ENCODE data around the gene LRIT3. TPM values are rescaled to one million over a fixed set of nuclear protein-coding genes. Genes with fewer than 3 reads are reported as not detected.

Gene LRIT3
- total RNA-seq, 1 experiment from 2014 or later = 0.26 TPM

DNA sequence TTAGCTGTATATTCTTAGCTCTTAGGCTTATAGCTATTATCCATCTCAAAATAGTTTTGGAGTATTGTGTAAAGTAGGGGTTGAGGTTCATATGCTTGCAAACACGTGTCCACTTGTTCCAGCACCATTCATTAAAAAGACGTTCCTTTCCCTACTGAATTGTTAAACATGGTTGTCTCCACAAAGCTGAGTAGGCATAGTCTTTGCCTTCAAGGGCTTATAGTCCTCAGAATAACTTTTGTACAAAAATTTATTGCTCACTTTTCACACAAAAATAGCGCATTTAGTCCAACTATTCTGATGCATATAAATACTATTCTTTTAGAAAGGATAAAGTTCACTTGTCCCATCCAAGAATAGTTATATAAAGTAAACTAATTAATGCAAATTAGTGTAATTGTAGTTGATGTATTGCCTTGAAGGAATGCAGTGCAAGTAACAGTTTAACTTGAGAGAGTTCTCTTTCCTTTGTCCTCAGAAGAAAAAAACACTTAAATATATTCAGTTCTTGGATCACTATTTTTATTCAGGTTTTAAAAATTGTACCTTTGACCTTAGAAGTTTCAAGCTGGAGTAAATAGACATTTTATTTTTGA is 14.1 kb downstream of the LRIT3 start:
- intact Hi-C loops (cut with micrococcal nuclease; ENCODE audit: unreplicated experiment) = no loop called here
- Histone ChIP-seq H3K4me3 (ENCODE audit: low read depth, low read length, poor library complexity, severe bottlenecking) (no peak overlapping the region), H3K4me1 (ENCODE audit: insufficient read depth, low read length, poor library complexity, severe bottlenecking) (no peaks in the 10 kb centered on the region), H3K27ac (ENCODE audit: low read depth, low read length, poor library complexity, severe bottlenecking) (no peak overlapping the region), H3K9me3 (ENCODE audit: low read depth, low read length, poor library complexity, severe bottlenecking) (peaks cover 11% of the 10 kb centered on the region), H3K27me3 (replicated peaks; ENCODE audit: insufficient read depth, low read depth, low read length, poor library complexity) (no peaks in the 10 kb centered on the region), H3K36me3 (ENCODE audit: insufficient read depth, low read length, poor library complexity, severe bottlenecking) (no peaks in the 10 kb centered on the region)
- POLR2A ChIA-PET (ENCODE audit: low non-redundant PET) = no interaction called here
- no TSS peak for BruUV-seq (replicated peaks)
- no peak for TF ChIP-seq EZH2 (IDR thresholded peaks at IDR 0.05; ENCODE audit: borderline replicate concordance, low read depth, low read length, poor library complexity, severe bottlenecking)
- TF ChIP-seq, protein P1, sequence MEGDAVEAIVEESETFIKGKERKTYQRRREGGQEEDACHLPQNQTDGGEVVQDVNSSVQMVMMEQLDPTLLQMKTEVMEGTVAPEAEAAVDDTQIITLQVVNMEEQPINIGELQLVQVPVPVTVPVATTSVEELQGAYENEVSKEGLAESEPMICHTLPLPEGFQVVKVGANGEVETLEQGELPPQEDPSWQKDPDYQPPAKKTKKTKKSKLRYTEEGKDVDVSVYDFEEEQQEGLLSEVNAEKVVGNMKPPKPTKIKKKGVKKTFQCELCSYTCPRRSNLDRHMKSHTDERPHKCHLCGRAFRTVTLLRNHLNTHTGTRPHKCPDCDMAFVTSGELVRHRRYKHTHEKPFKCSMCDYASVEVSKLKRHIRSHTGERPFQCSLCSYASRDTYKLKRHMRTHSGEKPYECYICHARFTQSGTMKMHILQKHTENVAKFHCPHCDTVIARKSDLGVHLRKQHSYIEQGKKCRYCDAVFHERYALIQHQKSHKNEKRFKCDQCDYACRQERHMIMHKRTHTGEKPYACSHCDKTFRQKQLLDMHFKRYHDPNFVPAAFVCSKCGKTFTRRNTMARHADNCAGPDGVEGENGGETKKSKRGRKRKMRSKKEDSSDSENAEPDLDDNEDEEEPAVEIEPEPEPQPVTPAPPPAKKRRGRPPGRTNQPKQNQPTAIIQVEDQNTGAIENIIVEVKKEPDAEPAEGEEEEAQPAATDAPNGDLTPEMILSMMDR (conservative IDR thresholded peaks at IDR 0.05; ENCODE audit: low read depth, low read length) = no peak
- CTCF ChIA-PET = no interaction called here
- DNase-seq (ENCODE audit: low spot score) = no peak

DNA sequence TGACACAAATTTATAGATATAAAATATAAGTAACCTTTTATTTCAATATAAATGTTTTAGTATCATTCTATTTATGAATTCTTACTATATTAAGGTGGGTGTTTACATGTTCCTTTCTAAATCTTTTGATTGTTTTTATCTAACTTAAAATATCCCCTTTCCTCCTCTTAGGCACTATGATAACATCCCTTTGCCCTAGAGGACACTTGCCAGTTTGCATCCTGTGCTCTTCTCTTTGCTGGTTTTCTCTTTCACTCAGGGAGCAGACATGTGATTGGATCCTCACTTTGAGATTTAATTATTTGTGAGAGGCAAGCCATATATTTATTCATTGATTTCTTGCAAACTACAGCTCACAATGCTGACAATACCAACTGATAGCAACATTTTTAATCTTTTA is 16.2 kb downstream of the LRIT3 start:
- intact Hi-C loops (cut with micrococcal nuclease; ENCODE audit: unreplicated experiment) = no loop called here
- TF ChIP-seq EZH2 (IDR thresholded peaks at IDR 0.05; ENCODE audit: borderline replicate concordance, low read depth, low read length, poor library complexity, severe bottlenecking) = no peak
- TF ChIP-seq, protein P1 (conservative IDR thresholded peaks at IDR 0.05; ENCODE audit: low read depth, low read length) = no peak
- Histone ChIP-seq H3K9me3 (ENCODE audit: low read depth, low read length, poor library complexity, severe bottlenecking) (peaks cover 11% of the 10 kb centered on the region), H3K4me3 (ENCODE audit: low read depth, low read length, poor library complexity, severe bottlenecking) (no peak overlapping the region), H3K36me3 (ENCODE audit: insufficient read depth, low read length, poor library complexity, severe bottlenecking) (no peaks in the 10 kb centered on the region), H3K27ac (ENCODE audit: low read depth, low read length, poor library complexity, severe bottlenecking) (no peak overlapping the region), H3K27me3 (replicated peaks; ENCODE audit: insufficient read depth, low read depth, low read length, poor library complexity) (no peaks in the 10 kb centered on the region), H3K4me1 (ENCODE audit: insufficient read depth, low read length, poor library complexity, severe bottlenecking) (no peaks in the 10 kb centered on the region)
- CTCF ChIA-PET = no interaction called here
- POLR2A ChIA-PET (ENCODE audit: low non-redundant PET) = no interaction called here
- DNase-seq (ENCODE audit: low spot score) = no peak
- no TSS peak for BruUV-seq (replicated peaks)

DNA sequence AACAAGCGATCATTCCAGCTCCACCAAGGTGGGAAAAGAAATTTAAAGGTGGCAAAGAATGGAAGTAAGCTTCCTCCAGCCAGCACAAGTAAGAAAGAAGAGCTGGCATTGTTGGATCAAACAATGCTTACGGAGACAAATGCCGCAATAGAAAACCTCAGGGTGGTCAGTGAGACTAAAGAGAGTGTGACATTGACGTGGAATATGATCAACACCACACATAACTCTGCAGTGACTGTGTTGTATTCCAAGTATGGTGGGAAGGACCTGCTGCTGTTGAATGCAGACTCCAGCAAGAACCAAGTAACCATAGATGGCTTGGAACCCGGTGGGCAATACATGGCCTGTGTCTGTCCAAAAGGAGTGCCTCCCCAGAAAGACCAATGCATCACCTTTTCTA is 22.2 kb downstream of the LRIT3 start:
- Histone ChIP-seq H3K4me1 (ENCODE audit: insufficient read depth, low read length, poor library complexity, severe bottlenecking) (no peaks in the 10 kb centered on the region), H3K27ac (ENCODE audit: low read depth, low read length, poor library complexity, severe bottlenecking) (no peak overlapping the region), H3K36me3 (ENCODE audit: insufficient read depth, low read length, poor library complexity, severe bottlenecking) (no peaks in the 10 kb centered on the region), H3K4me3 (ENCODE audit: low read depth, low read length, poor library complexity, severe bottlenecking) (no peak overlapping the region), H3K27me3 (replicated peaks; ENCODE audit: insufficient read depth, low read depth, low read length, poor library complexity) (no peaks in the 10 kb centered on the region), H3K9me3 (ENCODE audit: low read depth, low read length, poor library complexity, severe bottlenecking) (no peaks in the 10 kb centered on the region)
- CTCF ChIA-PET = no interaction called here
- BruUV-seq (replicated peaks) = no TSS peak
- no peak for DNase-seq (ENCODE audit: low spot score)
- intact Hi-C loops (cut with micrococcal nuclease; ENCODE audit: unreplicated experiment) = no loop called here
- POLR2A ChIA-PET (ENCODE audit: low non-redundant PET) = no interaction called here
- TF ChIP-seq, protein P1 (conservative IDR thresholded peaks at IDR 0.05; ENCODE audit: low read depth, low read length) = no peak
